Central memory CD4-positive, alpha-beta T cell (primary cell): ENCODE measurements around the gene PRKAR2B.
A peak's percentile ranks its signal among the peaks of the same experiment; 100 is the strongest.

Experiments
- DNase-seq: peaks from one replicate; pipeline ENCODE4 v3.0.0; 2022

Gene PRKAR2B

DNA sequence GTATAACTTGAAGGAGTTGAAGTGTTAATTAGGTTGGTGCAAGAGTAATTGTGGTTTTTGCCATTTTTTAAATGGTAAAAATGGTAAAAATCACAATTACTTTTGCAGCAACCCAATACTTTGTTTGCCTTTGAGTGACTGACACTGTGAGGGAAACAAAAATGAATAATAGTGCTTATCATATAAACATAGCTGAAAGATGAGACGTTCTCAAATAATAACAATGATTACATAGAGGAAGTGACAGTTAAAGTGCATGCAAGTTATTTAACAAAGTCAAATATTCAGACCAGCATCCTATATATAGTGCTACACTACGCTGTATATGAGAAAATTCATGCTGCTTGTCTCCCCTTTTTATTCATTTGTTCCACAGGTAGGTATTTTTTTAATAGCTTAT is 119.6 kb downstream of the PRKAR2B start:
- no peak for DNase-seq

DNA sequence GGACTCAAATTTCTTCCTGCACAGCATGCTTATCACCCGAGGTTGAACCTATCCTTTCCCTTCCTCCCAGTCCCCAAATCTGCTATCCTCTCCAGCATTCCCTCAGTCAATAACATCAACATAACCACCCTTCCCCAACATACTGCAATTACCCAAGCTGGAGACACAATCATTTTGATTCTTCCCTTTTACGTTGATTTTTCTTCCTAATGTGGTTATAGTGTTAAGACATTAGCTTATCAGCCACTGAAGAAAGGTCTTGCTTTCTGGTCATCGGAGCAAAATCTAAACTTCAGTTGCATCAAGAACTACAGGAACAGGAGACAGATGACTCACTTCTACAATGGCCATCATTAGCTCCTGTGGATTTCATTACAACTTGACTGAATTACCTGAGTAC is 120.8 kb downstream of the PRKAR2B start:
- DNase-seq = no peak

DNA sequence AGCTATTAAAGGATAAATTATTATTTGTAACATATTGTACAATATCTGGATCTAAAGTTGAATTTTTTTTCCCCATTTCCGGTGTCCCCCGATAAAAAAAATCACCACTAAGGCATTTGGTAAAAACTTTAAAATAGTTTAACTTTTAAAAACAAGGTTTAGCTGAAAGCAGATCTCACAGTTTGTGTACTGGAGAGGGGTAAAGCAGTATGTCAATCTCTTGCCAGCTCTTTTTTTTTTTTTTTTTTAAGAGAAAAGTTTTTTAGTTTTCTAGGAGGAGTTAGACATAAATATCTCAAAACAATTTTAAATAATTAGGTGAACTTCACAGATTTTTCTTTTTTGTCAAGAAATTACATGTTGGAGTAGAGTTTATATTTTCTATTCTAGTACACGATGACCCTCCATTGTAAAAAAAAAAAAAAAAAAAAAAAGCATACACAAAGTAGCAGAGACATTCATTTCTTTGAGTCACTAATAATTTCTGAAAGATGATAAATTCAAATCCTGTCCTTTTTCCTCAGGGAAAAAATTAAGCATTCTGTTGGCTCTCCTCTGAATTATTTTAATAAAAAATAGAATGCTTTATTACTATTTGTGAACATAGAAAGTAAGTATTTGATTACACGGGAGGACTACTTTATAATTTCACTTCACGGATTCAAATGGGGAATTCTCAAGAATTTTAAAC is 122.4 kb downstream of the PRKAR2B start:
- DNase-seq = no peak

DNA sequence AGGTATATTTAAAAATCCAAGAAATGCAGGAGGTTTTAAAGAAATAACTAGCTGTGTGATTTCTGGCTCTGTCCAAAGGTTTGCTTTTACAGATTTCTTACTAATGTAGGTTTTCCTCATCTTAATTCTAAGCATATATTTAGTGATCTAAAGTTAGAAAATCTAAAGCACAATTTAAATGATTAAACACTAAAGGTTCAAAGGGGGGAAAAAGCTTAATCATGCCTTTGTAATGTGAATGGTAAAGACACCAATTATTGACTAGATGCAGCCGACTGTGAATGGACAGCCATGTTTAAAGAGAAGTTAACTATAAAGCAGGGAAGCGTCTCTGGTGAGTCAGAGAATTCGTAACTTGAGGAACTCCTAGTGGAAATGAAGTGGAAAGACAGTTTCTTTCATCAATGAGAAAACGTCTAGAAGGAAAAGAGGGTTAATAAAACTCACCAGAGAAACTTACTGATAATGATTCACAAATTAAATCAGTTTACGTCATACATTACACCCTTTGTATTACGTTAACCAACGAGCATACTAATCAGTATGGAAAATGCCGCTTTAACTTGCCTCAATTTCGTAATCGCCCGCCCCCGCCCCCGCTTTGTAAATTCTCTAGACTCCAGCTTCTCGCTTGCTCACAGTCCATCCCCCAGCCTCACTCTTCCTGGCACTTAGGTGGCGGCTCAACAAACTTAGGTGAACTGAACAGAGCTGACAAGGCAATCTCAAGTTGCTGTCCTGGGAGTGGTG is 123.2 kb downstream of the PRKAR2B start:
- no peak for DNase-seq

DNA sequence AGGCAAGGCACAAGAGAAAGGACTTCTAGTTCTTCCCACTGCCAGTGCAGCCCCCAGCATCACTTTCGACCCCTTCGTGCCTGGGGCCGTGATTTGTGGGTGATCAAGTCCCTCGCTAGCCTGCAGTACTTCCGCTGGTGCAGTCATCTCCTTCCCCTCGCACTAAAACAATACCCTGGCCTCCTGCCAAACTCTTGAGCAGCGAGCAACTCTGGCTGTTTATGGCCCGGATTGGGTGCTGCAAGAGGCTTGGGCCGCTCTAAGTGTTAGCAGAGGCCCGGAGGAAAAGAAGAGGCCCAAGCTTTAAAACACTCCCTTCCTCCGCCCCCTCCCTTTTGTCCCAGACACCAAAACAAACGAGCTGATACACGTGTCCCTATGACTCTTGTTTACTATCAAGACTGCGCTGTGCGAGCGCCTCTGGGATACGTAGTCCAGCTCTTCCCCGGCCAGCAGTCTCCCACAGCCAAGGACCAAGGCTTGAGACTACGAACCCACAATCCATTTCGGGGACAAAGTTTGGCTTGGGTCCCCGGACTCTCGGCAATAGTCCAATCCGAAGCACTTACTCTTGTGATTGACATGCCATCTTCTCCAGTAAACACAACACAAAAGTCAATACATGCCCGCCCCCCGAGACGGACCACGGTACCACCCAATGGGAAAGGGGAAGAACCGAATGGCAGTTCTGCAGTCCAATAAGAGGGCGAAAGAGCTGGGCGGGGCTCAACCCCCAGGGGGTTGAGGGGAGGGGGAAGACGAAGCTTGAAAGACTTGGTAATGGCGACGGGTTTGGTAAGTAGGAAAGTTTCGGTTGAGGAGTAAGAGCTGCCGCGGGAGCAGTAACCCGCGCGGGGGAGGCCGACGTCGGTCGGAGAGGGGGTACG is 124.0 kb downstream of the PRKAR2B start, which contains the start of gene HBP1:
TSS of gene HBP1 (plus strand) at position 771 of the 887 bp plus-strand sequence. CDS start 10,891 bp downstream, outside the sequence.
- DNase-seq = peak; percentile 99

DNA sequence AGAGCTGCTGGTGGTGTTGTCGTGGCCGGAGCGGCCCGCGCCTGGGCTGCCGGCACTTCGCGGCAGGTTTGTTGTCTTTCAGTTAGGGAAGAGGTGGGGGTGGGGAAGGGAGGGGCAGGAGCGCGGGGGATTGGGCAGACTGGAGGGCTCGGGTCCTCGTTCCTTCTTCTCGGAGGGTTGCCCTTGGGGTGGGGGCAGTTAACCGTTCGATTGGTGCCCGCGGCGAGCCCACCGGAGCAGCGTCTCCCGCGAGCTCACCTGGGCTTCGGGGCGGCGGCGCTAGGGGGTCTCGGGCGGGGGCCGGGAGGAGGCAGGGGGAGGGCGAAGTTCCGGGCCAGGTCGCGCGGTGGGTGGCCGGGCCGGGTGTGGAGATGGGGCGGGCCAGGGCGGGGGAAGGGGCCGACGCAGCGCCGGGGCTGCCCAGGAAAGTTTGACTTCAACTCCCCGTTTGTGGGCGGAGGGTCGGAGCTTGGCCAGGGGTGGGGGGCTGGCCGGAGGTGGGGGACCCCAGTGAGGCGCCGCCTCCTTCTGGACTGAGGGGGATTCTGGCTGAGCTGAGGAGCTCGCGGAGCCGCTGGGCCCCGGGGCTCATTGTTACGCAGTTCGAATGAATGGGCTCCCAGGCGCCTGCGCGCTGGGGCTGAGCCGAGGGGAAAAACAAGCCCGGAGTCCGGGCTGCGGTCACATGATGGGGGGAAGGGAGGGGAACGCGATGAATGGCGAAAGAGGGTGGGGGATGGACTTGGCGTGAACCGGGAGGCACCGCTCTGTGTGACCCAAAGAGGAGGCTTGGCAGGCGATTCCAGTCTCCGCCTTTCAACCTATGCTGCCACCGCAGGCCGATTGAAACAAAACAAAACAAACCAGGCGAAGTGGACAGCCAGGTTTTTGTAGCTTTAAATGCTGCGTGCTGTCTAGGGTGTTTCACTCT is 124.9 kb downstream of the PRKAR2B start:
- peak; percentile 77 for DNase-seq

DNA sequence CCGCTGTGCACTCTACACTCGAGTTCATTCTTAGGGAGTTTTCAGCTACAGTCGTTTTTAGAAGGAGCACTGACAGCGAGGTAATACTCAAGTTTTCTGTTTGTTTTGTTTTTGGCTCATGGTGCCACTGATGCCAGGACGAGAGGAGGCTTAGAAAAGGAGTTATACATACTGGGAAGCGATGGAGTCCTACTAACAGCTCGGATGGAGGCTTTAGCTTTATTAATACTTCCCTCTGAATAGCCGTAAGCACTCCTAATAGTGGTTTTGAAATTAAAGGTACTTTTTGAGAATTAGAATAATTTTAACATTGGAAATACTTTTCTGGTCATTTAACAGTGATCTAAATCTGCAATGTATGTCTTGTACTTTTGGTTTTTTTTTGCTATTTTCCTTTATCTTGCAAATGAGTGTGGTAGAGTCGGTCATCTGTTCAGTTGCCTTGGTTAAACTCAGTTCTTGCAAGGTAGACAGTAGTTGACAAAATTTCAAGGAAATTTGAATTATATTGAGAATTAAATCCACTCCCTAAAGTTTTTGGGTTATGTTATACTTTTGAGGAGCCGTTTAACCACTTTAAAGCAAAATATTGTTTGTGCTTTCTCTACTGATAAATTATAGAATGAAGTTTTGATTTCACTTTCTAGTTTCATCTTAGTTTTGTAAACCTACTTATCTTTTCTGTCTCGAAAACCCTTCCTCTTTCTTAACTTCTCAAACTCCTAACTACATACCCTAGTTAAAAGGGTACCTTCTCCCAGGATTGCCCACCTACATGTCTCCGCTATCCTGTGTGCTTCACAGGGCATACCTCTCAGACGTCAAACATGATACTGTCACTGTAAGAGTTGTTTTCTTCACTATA is 125.8 kb downstream of the PRKAR2B start:
- no peak for DNase-seq

DNA sequence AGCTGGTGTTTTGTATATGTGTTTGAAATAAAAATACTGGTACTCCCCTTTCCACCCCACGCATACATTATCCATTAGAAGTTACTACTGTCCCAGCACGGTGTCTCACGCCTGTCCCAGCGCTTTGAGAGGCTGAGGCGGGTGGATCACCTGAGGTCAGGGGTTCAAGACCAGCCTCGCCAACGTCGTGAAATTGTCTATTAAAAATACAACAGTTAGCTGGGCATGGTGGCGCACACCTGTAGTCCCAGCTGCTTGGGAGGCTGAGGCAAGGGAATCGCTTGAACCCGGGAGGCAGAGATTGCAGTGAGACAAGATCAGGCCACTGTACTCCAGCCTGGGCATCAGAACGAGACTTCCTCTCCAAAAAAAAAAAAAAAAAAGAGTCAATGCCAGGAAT is 127.0 kb downstream of the PRKAR2B start:
- DNase-seq = no peak

DNA sequence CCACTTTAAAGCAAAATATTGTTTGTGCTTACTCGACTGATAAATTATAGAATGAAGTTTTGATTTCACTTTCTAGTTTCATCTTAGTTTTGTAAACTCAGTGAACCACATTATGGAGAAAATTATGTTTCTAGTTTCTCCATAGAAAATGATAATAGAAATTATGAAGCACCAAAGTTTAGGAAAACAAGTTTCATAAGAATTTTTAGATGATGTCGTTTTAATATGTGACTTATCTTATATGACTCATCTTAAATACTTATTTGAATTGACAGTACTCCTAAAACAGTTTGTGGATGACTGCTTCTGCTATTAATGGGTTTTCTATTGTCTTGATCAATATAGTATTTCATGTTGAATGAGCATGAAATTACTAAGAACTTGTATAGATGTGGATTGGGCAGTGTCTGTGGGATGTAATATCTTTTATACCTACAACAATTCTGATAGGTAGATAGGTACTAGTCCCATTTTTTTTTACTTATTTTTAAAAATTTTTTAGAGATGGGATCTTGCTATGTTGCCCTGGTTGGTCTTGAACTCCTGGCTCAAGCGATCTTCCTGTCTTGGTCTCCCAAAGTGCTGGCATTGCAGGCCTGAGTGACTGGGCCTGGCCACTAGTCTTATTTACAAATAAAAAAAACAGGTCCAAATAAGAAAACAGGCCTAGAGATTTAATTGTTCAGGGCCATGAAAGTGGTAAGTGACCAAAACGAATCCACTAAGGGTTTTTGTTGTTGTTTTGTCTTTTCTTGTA is 127.9 kb downstream of the PRKAR2B start:
- no peak for DNase-seq

DNA sequence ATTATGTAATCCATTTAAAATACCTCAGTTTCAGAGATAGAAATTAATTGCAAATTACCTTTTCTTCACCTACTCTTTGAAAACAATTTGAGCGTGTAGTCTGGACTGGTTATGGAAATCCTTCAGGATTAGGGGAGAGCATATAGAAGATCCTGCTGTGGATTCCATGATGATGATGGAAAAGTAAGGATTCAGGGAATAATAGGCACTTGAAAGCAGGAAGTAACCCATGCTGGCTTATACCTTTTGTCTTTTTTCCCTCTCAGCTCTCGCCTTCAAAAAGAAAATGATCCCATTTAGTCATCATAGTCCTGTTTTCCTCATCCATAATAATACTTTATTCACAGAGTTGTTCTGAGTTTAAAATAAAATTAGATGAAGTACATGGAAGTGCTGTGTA is 128.7 kb downstream of the PRKAR2B start:
- DNase-seq = no peak

DNA sequence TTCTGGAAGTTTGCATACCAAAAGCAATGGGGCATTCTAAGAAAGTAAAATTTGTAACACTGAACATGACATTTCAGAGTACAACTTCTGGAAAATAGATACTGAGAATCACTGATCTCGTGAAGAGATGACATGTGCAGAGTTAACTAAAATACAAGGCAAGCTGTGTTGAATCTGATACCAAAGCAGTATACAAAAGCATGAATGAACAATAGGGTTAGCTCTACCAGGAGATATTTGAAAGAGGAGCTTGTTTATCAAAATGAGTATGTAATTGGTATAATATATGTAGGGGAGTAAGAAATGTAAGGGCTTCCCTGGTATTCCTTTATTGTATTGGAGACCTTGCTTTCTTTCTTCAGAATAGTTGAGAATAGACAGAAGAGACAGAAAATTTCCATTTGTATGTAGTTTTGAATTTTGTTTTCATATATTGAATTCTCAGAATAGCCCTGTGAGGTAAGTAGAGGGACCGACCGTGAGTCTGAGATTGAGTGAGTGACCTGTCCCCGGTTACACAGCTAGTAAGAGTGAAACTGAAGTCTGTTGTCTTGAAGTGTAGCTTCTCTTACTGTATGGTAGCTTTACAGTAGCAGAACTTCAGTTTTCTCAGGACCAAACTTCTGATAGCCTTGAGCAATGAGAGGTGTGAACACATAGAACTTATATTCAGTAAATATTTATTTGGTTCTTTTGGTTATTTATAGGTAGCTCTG is 129.3 kb downstream of the PRKAR2B start:
- DNase-seq = no peak

DNA sequence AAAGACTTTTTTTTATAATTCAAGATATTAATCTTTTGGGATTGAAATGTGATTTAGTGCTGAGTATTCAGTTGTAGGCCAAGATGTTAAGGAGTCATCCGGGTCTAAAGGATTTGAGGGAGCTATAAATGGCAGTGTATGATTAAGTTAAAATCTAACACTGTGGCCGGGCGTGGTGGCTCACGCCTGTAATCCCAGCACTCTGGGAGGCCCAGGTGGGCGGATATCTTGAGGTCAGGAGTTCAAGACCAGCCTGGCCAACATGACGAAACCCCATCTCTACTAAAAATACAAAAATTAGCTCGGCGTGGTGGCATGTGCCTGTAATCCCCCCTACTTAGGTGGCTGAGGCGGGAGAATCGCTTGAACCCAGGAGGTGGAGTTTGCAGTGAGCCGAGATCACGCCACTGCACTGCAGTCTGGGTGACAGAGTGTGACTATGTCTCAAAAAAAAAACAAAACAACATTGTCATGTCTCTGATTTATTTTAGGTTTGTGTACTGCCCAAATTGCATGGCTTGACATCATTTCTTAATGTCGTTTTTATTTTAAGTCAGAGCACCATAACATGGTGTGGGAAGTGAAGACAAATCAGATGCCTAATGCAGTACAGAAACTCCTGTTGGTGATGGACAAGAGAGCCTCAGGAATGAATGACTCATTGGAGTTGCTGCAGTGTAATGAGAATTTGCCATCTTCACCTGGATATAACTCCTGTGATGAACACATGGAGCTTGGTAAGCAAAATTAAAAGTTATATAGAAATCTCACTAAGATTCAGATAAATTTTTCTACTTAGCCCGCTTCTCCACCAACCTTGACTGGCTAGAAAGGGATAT is 135.0 kb downstream of the PRKAR2B start:
- no peak for DNase-seq

DNA sequence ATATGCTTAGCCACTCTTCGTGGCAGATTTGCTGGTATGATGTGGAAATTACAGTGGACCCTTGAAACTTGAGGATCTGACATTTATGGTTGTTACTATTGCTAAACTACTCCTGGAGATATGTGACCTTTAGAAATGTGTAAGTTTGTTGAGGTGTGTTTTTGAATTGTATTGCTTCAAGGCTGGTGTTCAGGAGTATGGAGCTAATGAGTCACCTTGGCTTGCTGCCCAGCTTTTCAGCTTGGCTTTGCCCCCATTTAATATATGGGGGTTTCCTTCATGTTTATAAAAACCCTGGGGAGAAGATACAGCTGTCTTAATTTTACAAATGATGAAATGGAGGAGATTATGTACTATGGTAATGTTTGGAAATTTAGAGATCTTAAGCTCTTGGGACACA is 135.9 kb downstream of the PRKAR2B start:
- no peak for DNase-seq

DNA sequence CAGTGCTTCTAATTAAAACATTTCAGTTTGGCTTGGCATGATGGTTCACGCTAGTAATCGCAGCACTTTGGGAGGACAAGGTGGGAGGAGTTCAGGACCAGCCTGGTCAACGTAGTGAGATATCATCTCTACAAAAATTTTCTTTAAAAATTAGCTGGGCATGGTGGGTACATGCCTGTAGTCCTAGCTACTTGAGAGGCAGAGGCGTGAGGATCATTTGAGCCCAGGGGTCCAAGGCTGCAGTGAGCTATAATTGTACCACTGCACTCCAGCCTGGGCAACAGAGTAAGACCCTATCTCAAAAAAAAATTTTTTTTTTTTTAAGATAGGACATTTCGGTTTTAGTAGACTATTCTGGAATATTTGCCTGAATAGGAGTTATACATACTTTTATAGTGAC is 136.7 kb downstream of the PRKAR2B start:
- no peak for DNase-seq

DNA sequence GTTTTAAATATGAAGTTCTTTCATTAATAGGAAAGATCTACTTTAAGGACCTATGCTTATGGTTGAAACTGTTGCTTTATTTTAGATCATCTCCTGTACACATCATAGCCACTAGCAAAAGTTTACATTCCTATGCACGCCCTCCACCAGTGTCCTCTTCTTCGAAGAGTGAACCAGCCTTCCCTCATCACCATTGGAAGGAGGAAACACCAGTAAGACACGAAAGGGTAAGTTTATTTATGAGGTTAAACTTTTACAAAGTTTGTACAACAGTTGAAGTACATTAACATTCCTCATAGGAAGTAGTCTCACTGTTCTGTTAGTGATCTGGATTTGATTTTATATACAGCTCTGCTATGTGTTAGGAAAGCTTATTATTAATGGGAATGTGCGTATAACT is 141.2 kb downstream of the PRKAR2B start:
- DNase-seq = no peak

DNA sequence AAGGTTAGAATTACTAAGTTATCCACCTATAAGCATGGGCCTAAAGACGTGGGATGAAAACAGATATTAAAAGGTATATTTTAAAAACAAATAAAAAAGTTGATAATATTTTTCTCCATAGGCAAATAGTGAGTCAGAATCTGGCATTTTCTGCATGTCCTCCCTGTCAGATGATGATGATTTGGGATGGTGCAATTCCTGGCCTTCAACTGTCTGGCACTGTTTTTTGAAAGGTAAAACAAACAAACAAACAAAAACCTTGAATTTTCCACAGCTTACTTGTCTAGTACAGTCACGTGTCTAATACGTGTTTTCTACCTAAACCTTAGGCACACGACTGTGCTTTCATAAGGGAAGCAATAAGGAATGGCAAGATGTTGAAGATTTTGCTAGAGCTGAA is 141.7 kb downstream of the PRKAR2B start:
- DNase-seq = no peak

DNA sequence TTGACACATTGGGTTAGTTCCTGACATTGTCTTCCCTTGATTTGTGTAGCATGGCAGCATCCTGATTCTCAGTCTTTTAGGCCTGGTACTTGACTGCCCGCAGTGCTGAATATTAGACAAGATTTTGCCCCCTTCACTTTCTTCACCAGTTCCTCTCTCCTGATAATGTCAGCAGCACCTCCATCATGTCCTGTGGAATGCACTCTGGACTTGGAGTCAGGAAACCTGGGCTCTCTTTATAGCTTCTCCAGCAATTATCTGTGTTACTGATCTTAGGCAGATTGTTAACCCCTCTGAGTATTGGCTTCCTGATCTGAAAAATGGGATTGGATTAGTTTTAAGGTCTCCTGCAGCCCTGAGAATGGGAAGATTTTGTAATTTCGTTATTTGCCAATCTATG is 143.3 kb downstream of the PRKAR2B start:
- DNase-seq = no peak

DNA sequence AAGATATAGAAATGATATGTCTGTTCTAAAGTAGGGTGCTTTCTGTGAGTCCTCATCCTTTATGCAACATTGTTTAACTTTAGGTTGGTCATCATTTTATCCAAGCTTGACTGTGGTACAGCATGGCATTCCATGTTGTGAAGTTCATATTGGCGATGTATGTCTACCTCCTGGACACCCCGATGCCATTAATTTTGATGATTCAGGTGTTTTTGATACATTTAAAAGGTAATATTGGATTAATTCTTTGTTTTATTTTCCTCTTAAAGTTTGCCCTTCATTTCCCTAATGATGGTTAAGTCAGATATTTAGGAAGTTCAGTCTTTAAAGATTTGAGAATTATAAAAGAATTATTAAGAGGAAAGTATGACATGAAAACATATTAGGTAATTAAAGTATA is 145.6 kb downstream of the PRKAR2B start:
- DNase-seq = no peak

DNA sequence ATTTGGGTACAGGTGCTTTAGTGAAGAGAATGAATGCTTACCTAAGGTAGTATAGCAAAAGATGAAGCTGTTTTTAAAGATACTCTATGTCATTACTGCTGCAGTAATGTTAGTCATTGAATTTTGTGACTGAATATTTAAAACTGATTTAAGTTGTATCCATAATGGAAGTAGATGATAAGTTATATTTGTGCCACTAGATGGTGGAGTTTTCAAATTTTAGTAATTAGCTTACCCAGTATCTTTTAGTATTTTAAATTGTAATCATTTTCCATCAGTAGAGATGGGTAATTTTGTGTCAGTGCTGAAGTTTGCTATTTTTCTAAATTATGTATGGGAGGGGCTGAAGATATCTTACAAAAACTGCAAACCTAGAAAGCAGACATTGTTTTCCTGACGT is 149.5 kb downstream of the PRKAR2B start:
- no peak for DNase-seq
